Osteoblast (primary cell): ENCODE measurements around the gene CCSER1. TPM values are rescaled to one million over a fixed set of nuclear protein-coding genes. Genes with fewer than 3 reads are reported as not detected.

Experiments
- DNase-seq: peaks from one replicate; pipeline ENCODE4 v3.0.0; 2011; ENCODE audit warnings: low spot score, mixed read lengths; ENCODE audit not compliant: insufficient read length; ENCODE audit errors: missing footprints
- H2AFZ ChIP-seq: 2 replicates; pipeline ENCODE4 v1.6.0; 2011; ENCODE audit warnings: mild to moderate bottlenecking, low read length
- H3K27ac ChIP-seq: 2 replicates; pipeline ENCODE4 v1.5.1; 2011; ENCODE audit warnings: mild to moderate bottlenecking, low read depth, low read length, moderate library complexity
- H3K27me3 ChIP-seq: 2 replicates; pipeline ENCODE4 v1.6.0; 2012; ENCODE audit warnings: mild to moderate bottlenecking, control low read depth, inconsistent platforms, low read length, moderate library complexity; ENCODE audit not compliant: insufficient read depth
- H3K36me3 ChIP-seq: 2 replicates; pipeline ENCODE4 v1.5.1; 2011; ENCODE audit warnings: mild to moderate bottlenecking, low read length, control low read depth, moderate library complexity; ENCODE audit not compliant: insufficient read depth
- H3K4me1 ChIP-seq: 2 replicates; pipeline ENCODE4 v1.5.1; 2011; ENCODE audit warnings: mild to moderate bottlenecking, low read length, control low read depth, moderate library complexity; ENCODE audit not compliant: insufficient read depth
- H3K4me2 ChIP-seq: 2 replicates; pipeline ENCODE4 v1.6.0; 2011; ENCODE audit warnings: mild to moderate bottlenecking, low read length; ENCODE audit not compliant: insufficient read depth
- H3K4me3 ChIP-seq: fragments of 200-600 bp; sonication (generic); 3 replicates; pipeline ENCODE4 v1.5.1; 2012; ENCODE audit warnings: mild to moderate bottlenecking, low read length, inconsistent platforms; ENCODE audit not compliant: insufficient read depth
- H3K79me2 ChIP-seq: 2 replicates; pipeline ENCODE4 v1.6.0; 2012; ENCODE audit warnings: mild to moderate bottlenecking, low read length, control low read depth, inconsistent platforms; ENCODE audit not compliant: insufficient read depth
- H3K9me3 ChIP-seq: 2 replicates; pipeline ENCODE4 v1.5.1; 2011; ENCODE audit warnings: low read depth, low read length, control low read depth
- H4K20me1 ChIP-seq: 2 replicates; pipeline ENCODE4 v1.6.0; 2012; ENCODE audit warnings: mild to moderate bottlenecking, low read length, control low read depth; ENCODE audit not compliant: insufficient read depth
- CTCF ChIP-seq: IDR thresholded peaks from 2 replicates; pipeline ENCODE4 v1.5.1; 2011; ENCODE audit warnings: mild to moderate bottlenecking, low read depth, low read length, moderate library complexity; ENCODE audit errors: extremely low read depth
- total RNA-seq: library from RNA; depleted of rRNA; stranded (reverse); fragments of >200 nt; gene quantifications from 2 replicates; pipeline ENCODE4 v1.2.3, GENCODE V29; 2012

The CCSER1 gene
- total RNA-seq, 1 donor: under 0.01 TPM

DNA sequence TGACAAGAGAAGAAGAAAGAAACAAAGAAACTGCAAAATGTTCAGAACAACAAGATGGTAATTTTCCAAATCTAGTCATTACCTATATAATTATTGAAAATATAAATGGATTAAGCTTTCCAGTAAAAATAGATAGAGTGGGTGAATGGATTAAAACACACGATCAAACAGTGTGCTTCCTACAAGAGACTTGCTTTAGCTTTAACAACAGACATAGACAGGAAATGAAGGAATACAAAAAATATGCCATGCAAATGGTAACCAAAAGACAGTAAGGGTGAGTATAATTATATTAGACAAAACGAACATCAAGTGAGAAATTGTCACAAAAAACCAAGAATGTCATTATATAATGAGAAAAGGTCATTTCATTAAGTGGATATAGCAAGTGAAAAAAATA lies 842.8 kb downstream of the CCSER1 start:
- no peak overlapping the region for H2AFZ ChIP-seq
- H3K4me3 ChIP-seq: no peak overlapping the region
- no peak overlapping the region for H3K27ac ChIP-seq
- TF ChIP-seq CTCF: no peak
- no peaks in the 10 kb centered on the region for H3K79me2 ChIP-seq
- H3K27me3 ChIP-seq: no peaks in the 10 kb centered on the region
- H3K4me2 ChIP-seq: no peak overlapping the region
- H4K20me1 ChIP-seq: no peaks in the 10 kb centered on the region
- no peaks in the 10 kb centered on the region for H3K36me3 ChIP-seq
- H3K4me1 ChIP-seq: no peaks in the 10 kb centered on the region
- no peaks in the 10 kb centered on the region for H3K9me3 ChIP-seq
- DNase-seq: no peak

DNA sequence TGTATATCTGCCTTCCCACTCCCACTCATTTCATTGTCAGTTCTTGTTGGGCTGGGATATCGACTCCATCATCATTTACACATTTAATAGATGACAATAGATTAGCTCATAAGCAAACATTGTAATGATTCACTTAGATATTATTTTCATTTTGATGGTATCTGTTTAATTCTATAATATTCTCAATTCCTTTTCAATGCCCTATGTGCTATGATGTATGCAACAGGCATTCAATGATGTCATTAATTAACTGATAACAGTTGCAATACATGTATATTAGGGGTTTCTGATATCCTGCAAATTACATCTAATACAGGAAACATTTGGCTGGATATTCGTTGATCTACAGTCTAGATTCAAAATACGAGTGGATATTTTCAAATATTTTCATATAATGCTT lies 850.5 kb downstream of the CCSER1 start:
- H3K27ac ChIP-seq: no peak overlapping the region
- no peaks in the 10 kb centered on the region for H3K27me3 ChIP-seq
- H3K4me1 ChIP-seq: no peaks in the 10 kb centered on the region
- no peak for TF ChIP-seq CTCF
- H3K36me3 ChIP-seq: no peaks in the 10 kb centered on the region
- H3K4me2 ChIP-seq: no peak overlapping the region
- no peak for DNase-seq
- peaks cover 2% of the 10 kb centered on the region for H3K9me3 ChIP-seq
- no peaks in the 10 kb centered on the region for H4K20me1 ChIP-seq
- H3K4me3 ChIP-seq: no peak overlapping the region
- H3K79me2 ChIP-seq: no peaks in the 10 kb centered on the region
- no peak overlapping the region for H2AFZ ChIP-seq

GRCh38 chr4:90979556-90979955 lies 852.4 kb downstream of the CCSER1 start:
- Histone ChIP-seq H3K27ac (no peak overlapping the region), H3K9me3 (peaks cover 2% of the 10 kb centered on the region), H4K20me1 (no peaks in the 10 kb centered on the region), H3K4me3 (no peak overlapping the region), H3K27me3 (no peaks in the 10 kb centered on the region), H3K4me2 (no peak overlapping the region), H3K4me1 (no peaks in the 10 kb centered on the region), H2AFZ (no peak overlapping the region), H3K36me3 (no peaks in the 10 kb centered on the region), H3K79me2 (no peaks in the 10 kb centered on the region)
- no peak for DNase-seq
- no peak for TF ChIP-seq CTCF

GRCh38 chr4:90982813-90983212 lies 855.6 kb downstream of the CCSER1 start:
- no peaks in the 10 kb centered on the region for H4K20me1 ChIP-seq
- no peaks in the 10 kb centered on the region for H3K4me1 ChIP-seq
- H2AFZ ChIP-seq: no peak overlapping the region
- H3K79me2 ChIP-seq: no peaks in the 10 kb centered on the region
- no peak overlapping the region for H3K27ac ChIP-seq
- DNase-seq: no peak
- H3K4me3 ChIP-seq: no peak overlapping the region
- H3K27me3 ChIP-seq: no peaks in the 10 kb centered on the region
- no peak overlapping the region for H3K4me2 ChIP-seq
- peaks cover 2% of the 10 kb centered on the region for H3K9me3 ChIP-seq
- no peaks in the 10 kb centered on the region for H3K36me3 ChIP-seq
- no peak for TF ChIP-seq CTCF
